HG03045 (cell line): ENCODE measurements around the gene PTPRE.

Source experiments
- ATAC-seq: cut with Tn5 transposase; IDR thresholded peaks from one replicate; pipeline ENCODE4 v1.9.1; 2021; ENCODE audit warnings: mild to moderate bottlenecking, moderate library complexity; ENCODE audit not compliant: unreplicated experiment

Gene PTPRE

DNA sequence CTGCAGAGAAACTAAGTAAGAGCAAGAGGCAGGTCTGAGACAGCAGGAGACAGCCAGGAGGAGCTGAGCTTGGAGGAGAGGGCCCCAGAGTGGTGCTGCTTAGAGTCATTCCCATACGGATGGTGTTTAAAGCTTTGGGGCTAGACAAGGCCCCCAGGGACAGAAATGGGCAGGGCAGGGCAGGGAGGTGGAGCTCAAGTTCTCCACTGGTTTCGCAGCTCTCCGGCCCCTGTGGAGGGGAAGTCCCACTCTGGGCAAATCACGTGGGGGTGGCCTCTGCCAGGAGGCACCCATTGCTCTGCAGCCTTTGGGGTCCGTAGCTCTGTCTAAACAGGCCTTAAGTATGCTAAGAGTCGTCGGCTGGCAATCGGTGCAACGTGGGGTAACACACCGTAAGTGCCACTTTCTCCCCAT, 1.0 kb upstream of the PTPRE start:
- ATAC-seq: no peak

DNA sequence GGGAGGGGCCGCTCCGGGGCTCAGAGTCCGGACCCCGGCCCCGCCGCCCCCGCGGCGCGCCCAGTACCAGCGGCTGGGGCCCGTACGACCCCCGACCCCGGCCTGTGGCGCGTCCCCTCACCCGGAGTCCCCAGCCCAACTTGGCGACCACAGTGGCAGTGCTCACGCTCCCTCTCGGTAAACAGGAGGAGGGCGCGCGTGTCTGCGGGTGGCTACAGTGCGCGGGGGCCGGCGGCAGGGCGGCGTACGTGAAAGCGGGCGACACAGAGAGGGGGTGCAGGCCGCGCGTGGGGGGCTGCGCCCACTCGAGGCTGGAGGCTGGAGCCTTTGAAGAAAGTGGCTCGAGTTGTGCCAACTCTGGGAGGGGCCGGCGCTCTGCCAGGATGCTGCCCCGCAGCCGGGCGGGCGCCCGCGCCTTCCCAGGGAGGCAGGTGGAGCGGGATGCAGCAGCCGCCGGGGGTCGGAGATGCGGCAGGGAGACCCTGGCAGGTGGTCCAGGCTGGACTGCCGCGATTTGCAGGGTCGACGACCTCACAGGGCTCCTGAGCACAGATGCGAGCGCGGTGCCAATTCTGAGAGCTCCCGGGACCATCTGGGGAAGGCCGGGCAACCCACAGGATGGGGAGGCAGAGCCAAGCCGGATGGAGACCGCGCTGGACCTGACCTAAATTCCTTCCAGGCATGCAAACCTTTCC, 655 bp downstream of the PTPRE start:
- no peak for ATAC-seq

DNA sequence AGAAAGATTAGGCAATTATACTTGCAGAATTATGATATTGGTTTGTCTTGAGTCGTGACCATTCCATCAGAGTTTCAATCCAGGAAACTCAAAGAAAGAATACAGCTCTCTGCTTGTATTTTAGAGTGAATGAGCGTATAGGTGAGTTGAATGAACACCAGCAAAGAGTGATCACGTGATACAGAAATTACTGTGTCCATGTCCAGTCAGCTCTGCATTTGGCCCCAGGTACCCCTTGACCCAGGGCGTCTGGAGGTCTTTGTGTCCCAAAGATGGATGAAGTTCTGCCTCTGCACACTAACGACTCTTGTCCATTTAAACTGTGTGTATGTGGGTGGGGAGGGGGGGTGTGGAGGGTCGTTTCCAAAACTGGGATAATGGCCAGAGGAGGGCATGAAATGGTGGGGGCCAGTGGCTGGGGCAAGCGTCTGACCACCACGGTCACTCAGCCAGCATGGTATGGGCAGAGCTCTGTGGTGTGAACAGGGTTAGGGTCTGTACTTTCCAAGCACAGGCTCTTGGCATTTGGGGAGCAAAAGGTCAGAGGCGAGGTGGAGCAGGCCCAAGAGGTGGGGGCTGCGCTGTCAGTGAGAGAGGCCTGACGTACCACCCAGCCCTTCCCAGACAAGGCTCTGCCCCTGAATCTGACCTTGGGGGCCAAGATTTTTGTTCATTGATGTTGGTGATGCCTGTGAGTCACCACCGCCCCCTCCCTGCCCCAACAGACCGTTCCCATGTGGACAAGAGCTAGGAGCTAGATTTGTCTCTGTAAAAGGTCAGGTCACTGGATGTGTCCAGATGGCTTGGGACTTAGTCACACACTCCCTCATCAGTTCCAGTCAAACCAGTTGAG, 1.4 kb downstream of the PTPRE start:
- no peak for ATAC-seq

DNA sequence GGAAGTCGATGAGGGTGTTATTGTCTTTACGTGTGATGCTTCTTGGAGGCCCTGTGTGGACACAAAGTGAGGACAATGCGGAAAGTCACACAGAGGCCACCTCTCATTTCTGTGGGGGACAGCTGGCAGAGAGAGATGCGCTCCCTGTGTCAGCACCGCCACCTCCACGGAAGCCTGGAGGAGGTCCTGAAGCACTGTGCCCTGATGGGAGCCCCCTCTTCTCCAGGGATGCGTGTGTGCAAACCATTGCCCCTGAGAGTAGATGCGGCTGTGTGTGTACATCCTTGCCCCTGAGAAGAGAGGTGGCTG, 2.0 kb downstream of the PTPRE start:
- ATAC-seq: no peak

DNA sequence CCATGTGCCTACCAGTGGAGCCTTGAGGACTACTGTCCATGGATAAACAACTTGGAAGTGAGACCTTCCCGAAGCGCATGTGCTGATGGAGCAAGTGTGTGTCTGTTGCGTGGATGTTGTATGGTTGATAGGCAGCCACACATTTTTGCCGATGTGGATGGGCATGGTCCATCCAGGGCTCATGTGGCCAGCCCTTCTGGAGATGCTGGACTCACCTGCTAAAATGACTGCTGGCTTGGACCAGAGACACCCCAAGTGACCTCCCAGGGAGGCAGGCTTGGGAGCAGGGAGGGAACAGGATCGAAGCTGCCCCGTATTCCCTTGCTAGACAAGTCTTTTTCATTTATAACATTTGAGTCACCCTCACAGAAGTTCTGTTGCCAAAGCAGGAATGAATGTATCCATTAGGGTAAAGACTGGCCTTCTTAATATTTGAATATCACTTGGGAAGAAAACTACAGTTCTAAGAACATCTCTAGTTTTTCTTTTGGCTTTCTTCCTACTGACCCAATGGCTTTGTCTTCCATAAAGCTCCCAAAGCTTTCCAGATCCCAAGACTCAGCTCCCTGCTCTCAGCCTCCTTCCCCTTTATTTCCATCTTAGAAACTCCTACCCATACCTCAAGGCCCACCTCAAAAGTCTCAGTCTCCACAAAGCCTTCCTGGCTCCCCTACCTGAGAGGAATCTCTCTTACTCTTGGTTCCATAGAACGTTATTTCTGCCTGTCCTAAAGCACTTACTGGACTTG, 3.0 kb downstream of the PTPRE start:
- no peak for ATAC-seq

DNA sequence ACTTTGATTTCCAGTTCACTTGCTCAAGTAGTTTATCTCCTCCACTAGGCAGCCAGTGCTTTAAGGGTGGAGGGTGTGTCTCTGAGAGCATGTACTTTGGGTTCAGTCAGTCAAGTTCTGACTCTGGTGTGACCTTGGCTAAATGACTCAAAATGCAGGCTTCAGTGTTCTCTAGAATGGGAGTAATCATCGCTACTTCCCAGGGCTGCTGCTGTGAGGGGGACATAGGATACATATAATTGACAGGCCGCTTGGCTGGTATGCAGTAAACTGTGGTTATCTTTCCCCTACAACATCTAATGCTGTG, 3.5 kb downstream of the PTPRE start:
- ATAC-seq: no peak

DNA sequence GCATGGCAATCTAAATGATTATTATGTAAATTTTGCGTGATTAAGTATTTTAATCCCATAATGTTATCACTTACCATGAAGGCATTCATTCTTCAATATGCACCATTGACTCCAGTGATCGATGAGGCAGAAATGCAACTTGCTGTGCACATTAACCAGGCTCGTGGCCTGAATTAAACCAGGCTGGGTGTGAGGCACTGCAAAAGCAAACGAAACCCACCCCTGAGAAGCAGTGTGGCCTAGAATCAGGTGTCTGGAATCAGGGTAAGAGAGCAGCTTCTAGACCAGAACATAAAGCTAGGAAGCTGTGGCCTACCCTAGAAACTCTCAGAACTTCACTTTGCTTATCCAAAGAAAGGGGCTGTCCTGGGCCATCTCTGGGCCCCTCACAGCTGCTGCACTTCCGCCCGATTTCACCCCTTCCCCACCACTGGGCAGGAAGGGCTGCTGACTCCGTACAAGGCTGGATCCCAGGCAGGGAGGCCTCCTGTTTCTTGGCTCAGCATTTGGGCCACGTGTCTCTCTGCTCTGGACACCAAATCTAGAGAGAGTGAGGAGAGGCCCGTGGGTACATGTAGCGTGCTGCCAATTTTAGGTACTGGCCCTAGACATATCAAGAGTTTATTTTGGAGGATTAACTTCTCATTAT, 4.4 kb downstream of the PTPRE start:
- ATAC-seq: no peak

DNA sequence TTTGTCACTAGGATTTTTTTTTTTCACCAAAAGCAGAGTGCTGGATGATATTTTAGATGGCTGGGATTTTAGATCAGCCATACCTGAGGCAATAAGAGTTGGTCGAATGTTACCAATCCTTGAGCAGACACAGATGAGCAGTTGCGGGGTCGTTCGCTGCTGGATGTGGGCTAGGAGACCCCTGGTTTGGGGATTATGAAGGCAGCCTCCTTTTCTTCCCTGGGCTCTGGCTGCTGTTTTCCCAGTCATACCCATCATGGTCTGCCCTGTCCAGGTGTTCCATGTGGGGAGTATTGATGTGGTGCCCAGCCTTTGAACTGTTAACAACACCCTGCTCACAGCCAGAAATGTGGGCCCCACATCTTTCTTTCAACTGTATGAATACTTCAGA, 5.0 kb downstream of the PTPRE start:
- no peak for ATAC-seq

DNA sequence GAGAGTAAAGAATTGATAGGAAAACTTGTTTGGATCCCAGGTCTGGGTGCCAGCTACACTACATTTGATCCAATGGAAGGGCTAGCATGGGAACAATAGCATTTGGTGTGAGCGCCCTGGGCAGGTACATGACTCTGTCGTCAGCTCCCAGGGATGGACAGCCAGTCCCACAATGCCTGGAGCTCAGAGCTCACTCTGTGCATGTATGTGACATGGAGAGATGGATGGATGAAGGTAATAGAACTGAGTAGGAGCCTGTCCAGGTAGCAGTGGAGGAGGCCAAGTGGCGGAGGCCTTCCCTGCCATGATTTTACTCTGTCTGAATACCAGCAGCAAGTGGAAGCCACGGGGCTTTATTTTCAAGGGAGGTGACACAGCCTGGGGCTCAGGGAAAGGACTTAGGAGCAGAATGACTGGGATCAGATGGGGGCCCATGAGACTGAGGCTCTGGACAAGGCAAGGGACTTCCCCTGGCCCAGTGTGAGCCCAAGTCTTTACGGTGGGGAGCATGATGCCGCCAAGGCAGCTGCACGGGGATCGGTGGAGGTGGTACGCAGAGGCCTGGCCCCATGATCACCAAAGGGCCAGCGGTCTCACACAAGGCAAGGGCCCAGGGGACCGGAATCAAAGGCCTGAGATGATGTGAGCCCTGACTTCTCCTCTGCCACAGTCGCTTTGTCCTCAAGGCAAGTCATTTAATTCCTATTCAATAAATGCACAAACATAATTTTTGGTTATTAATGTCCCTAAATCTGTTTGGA, 5.9 kb downstream of the PTPRE start:
- no peak for ATAC-seq

DNA sequence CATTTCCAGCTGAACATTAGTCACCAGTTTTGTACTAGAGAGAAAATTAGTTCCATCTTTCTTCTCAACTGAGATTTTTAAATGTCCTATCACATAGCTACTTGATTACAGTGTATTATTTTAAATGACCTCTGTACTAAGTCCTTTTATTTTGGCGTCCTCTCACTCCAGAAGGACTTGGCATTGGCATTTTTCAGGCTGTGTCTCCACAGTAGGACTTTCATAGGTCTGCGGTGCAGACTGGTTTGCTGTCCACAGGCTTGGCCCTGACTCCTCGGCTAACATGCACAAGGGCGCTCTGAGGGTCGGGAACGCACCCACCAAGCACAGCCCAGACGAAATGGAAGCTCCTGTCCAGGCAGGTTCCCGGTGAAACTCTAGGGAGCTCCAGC, 6.5 kb downstream of the PTPRE start:
- ATAC-seq: no peak

DNA sequence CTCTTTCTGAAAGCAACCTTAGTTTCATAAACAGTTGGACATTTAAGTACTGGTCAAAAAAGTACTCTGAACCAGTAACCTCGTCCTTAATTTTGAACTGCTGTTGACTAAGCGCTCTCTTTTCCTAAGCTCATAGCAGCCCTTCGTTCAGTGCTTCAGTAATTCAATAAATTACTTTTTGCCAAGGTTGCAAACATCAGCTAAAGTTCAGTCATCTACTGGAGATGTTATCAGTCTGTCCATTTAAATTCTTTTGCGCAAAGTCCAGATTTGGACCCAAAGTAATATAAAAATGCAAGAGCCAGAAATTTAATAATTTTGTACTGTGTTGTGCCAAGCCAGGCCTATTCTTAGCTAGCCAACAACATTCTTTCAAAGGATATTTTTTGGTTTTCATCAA, 8.4 kb downstream of the PTPRE start:
- ATAC-seq: no peak

DNA sequence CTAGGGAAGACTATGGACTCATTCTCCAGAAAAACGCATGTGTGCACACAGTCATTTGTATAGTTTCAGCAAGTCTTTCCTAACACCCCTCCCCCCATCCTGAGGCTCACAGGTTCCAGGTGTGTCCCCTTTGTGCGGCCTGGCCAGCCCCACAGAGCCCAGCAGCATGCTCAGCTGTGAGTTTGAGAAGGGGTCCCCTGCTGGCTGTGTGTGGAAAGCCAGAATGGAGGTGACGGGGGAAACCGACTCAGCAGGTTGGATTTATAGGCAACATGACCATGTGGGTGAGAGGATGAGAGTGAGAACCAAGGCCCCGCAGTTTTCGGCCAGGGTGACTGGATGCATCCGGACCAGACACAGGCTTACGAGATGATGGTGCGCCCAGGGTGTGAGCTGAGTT, 9.9 kb downstream of the PTPRE start:
- no peak for ATAC-seq

DNA sequence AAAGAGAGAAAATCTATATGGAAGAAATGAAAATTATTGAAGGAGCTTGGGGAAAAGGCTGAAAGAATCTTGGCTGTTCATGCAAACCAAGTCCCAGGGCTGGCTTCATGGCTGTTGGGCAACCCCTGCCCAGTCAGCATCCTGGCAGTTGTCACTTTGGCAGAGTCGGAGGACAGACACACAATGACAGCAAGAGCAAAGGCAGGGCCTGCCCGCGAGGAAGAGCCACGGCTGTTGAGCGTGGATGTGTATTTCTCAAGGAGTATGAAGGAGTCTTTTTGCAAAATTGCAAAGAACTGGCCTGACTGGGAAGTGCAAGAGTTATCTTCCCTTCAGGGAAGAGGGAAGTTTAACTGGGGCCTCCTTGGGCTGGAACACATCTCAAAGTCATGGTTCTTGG, 11.7 kb downstream of the PTPRE start:
- ATAC-seq: no peak

DNA sequence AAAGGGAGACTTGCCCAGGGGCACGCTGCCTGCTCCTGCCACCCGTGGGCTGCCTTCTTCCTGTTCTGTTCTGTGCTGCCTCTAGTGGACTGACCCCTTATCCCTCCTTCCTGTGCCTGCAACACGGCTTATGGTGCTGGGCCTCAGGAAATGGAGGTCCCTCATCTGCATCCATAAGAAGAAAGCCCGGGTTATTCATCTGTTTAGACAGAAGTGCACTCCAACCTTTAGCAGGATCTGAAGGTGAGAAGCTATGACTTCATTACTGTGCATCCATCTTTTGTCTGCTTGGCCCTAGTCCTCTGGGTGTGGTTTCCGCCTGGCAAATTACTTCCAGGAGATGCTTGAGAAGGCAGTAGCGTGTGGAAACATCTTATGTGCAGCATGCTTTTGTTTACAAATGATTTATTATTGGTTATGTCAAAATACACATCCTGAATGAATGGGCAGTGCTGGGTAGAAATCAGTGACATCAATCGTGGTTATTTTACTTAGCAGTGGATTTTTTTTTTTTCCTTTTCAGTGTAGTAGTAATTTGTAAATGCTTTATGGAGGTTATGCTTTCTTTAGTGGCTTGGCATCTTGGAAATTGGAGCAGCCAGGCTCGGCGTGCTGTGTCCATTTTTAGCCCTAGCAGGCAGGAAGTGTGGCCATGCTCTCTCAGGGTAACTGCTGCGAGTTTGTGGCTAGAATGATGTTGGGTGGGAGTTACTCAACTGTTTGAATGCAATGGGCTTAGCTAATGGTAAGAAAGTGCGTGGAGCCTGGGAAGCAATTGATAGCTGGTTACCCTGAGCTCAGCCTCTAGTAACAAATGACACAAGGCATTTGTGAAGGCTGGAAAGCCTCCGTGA, 12.7 kb downstream of the PTPRE start:
- ATAC-seq: no peak

DNA sequence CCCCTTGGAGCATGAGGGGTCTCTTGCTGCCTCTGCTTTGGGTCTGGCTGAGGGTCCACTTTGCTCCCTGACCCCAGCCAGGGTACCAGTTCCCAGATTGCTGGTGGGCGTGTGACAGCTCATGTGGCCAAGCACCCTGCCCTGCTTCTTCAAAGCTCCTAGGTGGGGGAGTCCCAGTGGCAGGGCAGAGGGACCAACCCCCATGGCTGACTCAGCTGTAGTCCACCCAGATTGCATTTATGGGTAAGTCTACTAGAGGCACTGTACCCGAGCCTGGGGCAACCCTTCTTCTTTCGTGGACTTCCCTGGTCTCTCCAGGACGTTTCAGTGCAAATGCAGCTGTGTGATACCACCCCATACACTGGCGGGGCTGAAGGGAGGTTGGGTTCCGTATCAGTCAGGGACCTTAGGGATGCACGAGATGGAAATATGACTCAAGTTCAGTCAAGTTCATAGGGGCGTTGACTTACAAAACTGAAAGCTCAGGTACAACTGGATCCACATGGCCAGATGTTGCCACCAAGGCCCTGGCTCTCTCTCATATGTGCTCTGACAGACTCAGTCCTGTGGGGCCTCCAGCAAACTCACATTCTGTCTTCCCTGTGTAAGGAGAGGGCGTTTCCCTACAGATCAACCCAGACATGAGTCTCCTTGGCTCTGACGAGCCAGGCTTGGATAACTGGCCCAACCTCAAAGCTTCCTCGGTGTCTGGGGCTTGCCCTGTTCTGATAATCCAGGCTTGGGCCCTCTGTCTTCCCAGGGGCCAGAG, 13.6 kb downstream of the PTPRE start:
- ATAC-seq: no peak

DNA sequence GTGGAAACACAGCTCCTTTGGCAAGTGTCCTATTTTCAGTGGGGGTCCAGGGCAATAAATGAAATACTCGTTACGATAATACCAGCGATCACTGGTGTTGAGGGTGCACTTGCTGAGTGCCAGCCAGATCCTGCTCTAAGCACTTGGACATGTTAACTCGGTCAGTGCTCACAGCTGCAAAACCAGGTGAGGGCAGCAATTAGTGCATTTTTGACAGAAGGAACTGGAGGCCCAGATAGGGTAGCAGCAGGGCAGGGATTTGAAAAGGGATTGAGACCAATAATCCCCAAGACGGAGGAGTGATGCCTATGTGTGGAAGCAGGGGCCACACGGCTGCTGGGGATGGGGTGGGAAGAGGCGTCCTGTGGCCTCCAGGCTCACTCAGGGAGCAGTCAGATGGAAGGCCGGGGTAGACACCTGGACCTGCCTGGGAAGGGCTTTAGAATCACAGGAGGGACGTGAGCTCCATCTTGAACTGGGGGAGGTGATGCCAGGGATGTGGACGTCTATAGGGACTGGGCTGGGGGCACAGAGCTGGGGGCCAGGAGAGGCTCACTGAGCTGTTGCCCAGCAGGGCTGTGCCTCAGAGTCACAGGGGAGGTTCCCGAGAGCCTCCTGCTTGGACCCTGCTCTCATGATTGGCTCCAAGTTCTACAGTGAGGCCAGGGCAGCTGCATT, 14.3 kb downstream of the PTPRE start:
- ATAC-seq: no peak

DNA sequence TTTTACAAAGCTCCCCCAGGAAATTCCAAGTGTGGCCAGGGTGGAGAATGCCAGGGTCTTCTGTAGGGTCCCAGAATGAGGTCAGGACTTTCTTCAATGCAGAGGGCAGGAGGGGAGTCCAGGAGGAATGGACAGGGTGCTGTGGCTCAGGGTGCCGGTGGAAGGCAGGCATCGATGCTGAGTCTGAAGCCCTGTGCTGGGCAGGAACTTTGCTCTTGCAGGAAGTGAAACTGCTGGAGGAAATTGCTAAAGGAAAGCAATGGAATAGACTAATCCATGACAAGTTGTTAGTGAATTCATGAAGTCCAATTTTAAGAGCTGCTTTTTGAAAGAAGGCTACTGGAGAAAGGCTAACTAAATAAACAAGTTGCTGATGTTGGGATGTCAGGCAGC, 14.8 kb downstream of the PTPRE start:
- ATAC-seq: no peak

DNA sequence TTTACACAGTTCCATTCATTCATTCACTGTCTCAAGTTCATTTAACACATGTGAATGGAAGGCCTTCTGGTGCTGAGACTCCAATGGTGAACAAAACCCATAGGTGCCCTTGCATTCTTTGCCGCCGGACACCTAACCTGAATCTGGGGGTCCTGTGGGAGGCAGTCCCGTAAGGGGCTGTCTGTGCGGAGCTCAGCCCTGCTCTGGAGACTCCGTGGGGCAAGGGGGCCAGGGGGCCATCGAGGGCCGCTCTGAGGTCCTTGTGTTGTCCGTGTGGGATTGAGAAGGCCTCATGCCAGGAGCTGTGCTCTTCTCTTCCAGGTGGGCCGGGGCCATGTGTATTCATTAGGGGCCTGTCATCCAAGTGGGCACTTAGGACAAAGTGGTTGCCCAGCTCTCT, 15.3 kb downstream of the PTPRE start:
- no peak for ATAC-seq
